ENCODE measurements around the gene DYNLT1. TPM values are rescaled to one million over a fixed set of nuclear protein-coding genes. Genes with fewer than 3 reads are reported as not detected.
A peak's percentile ranks its signal among the peaks of the same experiment; 100 is the strongest.

DYNLT1 gene
- total and polyA plus RNA-seq, 9 of the 15 experiments (the other 6 are each of a cell fraction or from before 2014, with no cell fraction given): 42.2 to 583 (median 127) TPM

DNA sequence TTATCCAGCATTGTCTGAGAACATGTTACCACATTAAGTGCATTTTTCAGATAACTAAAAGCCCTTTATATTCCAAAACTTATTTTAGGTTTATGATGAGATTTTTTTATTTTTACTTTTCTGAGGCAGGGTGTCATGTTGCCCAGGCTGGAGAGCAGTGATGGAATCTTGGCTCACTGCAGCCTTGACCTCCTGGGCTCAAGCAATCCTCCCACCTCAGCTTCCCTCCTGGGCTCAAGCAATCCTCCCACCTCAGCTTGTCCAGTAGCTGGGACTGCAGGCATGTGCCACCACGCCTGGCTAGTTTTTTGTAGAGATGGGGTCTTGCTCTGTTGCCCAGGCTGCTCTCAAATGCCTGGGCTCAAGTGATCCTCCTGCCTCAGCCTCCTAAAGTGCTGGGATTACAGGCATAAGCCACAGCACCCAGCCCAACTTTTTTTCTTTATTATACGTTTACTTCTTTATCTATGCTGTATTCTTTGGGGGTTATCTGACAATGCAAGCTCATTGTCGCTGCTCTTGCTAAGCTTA, 6.2 kb downstream of the DYNLT1 start:
- ATAC-seq (peak; percentile 20; the same call in 2 of the 3 replicates), FAIRE-seq (no peak), DNase-seq (ENCODE audit: extremely low read depth in 1 of 4, low spot score in 3 of 4) (no peak)
- Histone ChIP-seq H3K4me1 (replicated peaks in 1 of 2; ENCODE audit: control insufficient read depth in 2 of 2, insufficient read depth in 2 of 2, low read length in 2 of 2) (peaks cover 9 to 12% of the 10 kb centered on the region in 2 experiments; a peak in 3 of 5 replicates), H3K9me1 (ENCODE audit: control insufficient read depth, insufficient read depth, low read length) (no peaks in the 10 kb centered on the region), H3K4me3 (no peak overlapping the region), H3K36me3 (ENCODE audit: control insufficient read depth, insufficient read depth, low read length) (peaks cover 71% of the 10 kb centered on the region), H2AFZ (ENCODE audit: low read depth, low read length) (no peak overlapping the region), H3K9ac (ENCODE audit: insufficient read depth in 1 of 2, low read depth in 2 of 2, low read length in 2 of 2) (no peak overlapping the region; a peak in 1 of 4 replicates), H3K4me2 (ENCODE audit: insufficient read depth, low read length) (no peak overlapping the region), H3K79me2 (ENCODE audit: control insufficient read depth, insufficient read depth, low read length) (peaks cover 33% of the 10 kb centered on the region), H3K9me3 (replicated peaks; ENCODE audit: control insufficient read depth, insufficient read depth, low read depth, low read length) (no peaks in the 10 kb centered on the region), H4K20me1 (replicated peaks; ENCODE audit: control insufficient read depth, insufficient read depth, low read length) (peaks cover 9% of the 10 kb centered on the region; the same call in 1 of the 2 replicates), H3K27ac (ENCODE audit: extremely low read depth, low read depth, low read length) (no peak overlapping the region), H3K27me3 (ENCODE audit: control insufficient read depth in 2 of 2, insufficient read depth in 2 of 2, low read length in 2 of 2) (no peaks in the 10 kb centered on the region)
- in situ Hi-C loops (cut with MboI) (no loop called here), intact Hi-C loops (cut with micrococcal nuclease) (no loop called here)
- CTCF ChIA-PET (ENCODE audit: low intra/inter-chr PET ratio): no interaction called here
- 26% methylated on average over 3 of the region's 3 CpGs for whole genome bisulfite sequencing (ENCODE audit: insufficient coverage, low coverage, missing lambda C conversion rate)
- no peak for TF ChIP-seq NFATC3 (IDR thresholded peaks at IDR 0.05)
- no peak for TF ChIP-seq BDP1 (IDR thresholded peaks at IDR 0.05; ENCODE audit: insufficient read depth, insufficient read length)
- peak; percentile 51; the same call in 1 of the 2 replicates for TF ChIP-seq ZNF79 (CRISPR knock-in tag; IDR thresholded peaks at IDR 0.05; ENCODE audit: low read depth)
- no peak for TF ChIP-seq HNRNPLL (IDR thresholded peaks at IDR 0.05; ENCODE audit: low read depth, low read length, poor library complexity, severe bottlenecking)
- TF ChIP-seq SMARCC2 (IDR thresholded peaks at IDR 0.05; ENCODE audit: low read depth): no peak
- TF ChIP-seq, protein P1, sequence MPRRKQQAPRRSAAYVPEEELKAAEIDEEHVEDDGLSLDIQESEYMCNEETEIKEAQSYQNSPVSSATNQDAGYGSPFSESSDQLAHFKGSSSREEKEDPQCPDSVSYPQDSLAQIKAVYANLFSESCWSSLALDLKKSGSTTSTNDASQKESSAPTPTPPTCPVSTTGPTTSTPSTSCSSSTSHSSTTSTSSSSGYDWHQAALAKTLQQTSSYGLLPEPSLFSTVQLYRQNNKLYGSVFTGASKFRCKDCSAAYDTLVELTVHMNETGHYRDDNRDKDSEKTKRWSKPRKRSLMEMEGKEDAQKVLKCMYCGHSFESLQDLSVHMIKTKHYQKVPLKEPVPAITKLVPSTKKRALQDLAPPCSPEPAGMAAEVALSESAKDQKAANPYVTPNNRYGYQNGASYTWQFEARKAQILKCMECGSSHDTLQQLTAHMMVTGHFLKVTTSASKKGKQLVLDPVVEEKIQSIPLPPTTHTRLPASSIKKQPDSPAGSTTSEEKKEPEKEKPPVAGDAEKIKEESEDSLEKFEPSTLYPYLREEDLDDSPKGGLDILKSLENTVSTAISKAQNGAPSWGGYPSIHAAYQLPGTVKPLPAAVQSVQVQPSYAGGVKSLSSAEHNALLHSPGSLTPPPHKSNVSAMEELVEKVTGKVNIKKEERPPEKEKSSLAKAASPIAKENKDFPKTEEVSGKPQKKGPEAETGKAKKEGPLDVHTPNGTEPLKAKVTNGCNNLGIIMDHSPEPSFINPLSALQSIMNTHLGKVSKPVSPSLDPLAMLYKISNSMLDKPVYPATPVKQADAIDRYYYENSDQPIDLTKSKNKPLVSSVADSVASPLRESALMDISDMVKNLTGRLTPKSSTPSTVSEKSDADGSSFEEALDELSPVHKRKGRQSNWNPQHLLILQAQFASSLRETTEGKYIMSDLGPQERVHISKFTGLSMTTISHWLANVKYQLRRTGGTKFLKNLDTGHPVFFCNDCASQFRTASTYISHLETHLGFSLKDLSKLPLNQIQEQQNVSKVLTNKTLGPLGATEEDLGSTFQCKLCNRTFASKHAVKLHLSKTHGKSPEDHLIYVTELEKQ (CRISPR knock-in tag; IDR thresholded peaks at IDR 0.05): no peak
- no peak for TF ChIP-seq JUN (IDR thresholded peaks at IDR 0.05; ENCODE audit: borderline replicate concordance, low read depth, low read length)
- TF ChIP-seq JUN (CRISPR knock-in tag; IDR thresholded peaks at IDR 0.05; ENCODE audit: borderline replicate concordance): no peak
- TF ChIP-seq TARDBP (IDR thresholded peaks at IDR 0.05): no peak
- 0 out of 2 replicates have a peak, but pooled peaks have one; percentile 17 for TF ChIP-seq BCOR (IDR thresholded peaks at IDR 0.05)
- TF ChIP-seq NR2C1 (IDR thresholded peaks at IDR 0.05): no peak
- TF ChIP-seq NR2C1 (tag; IDR thresholded peaks at IDR 0.05): no peak
- TF ChIP-seq ZNF121 (CRISPR knock-in tag; conservative IDR thresholded peaks at IDR 0.05): peak; percentile 91
- TF ChIP-seq MXI1 (IDR thresholded peaks at IDR 0.05; ENCODE audit: low read depth, low read length): no peak
- no TSS peak for BruUV-seq (replicated peaks)
- POLR2A ChIA-PET: interaction anchor here (1.1 to 1.6 kb wide), 4 partner anchors 8 to 14 kb away, joined by 3 to 5 read pairs (median 4); no protein-coding TSS in a partner anchor
